HG02798 (cell line): ENCODE results near the gene ABHD17A.

Experiments used
- ATAC-seq: cut with Tn5 transposase; IDR thresholded peaks from one replicate; pipeline ENCODE4 v1.9.1; 2021; ENCODE audit warnings: mild to moderate bottlenecking; ENCODE audit not compliant: unreplicated experiment, poor library complexity

The ABHD17A gene

GRCh38 chr19:1885398-1886119 is at the start of gene ABHD17A:
ABHD17A (minus strand) TSS chr19:1885496; CDS start chr19:1881566, 3,930 bp downstream.
- peak; percentile 91 for ATAC-seq

- ATAC-seq, result no peak
These were observed 48.6 kb upstream of the ABHD17A start for GRCh38 chr19:1933942-1934341.

- ATAC-seq, result no peak
These were observed 47.9 kb upstream of the ABHD17A start for GRCh38 chr19:1933244-1933643.

- no peak for ATAC-seq
These were observed 47.1 kb upstream of the ABHD17A start for GRCh38 chr19:1932395-1932794.

- no peak for ATAC-seq
These were observed 46.1 kb upstream of the ABHD17A start for GRCh38 chr19:1931445-1931844.

GRCh38 chr19:1929021-1929742 is 43.9 kb upstream of the ABHD17A start:
- ATAC-seq, result peak; percentile 68

- no peak for ATAC-seq
These were observed 40.2 kb upstream of the ABHD17A start for GRCh38 chr19:1925544-1925943.

- no peak for ATAC-seq
These were observed 39.1 kb upstream of the ABHD17A start for GRCh38 chr19:1924320-1924961.

- ATAC-seq, result no peak
These were observed 38.0 kb upstream of the ABHD17A start for GRCh38 chr19:1923319-1923718.

- ATAC-seq, result no peak
These were observed 37.5 kb upstream of the ABHD17A start for GRCh38 chr19:1922803-1923202.

GRCh38 chr19:1921825-1922224 is 36.5 kb upstream of the ABHD17A start:
- no peak for ATAC-seq

- ATAC-seq, result no peak
These were observed 36.0 kb upstream of the ABHD17A start for GRCh38 chr19:1921326-1921725.

- ATAC-seq, result no peak
These were observed 35.3 kb upstream of the ABHD17A start for GRCh38 chr19:1920644-1921043.

- no peak for ATAC-seq
These were observed 33.7 kb upstream of the ABHD17A start for GRCh38 chr19:1918975-1919374.

GRCh38 chr19:1917926-1918325 is 32.6 kb upstream of the ABHD17A start:
- ATAC-seq, result no peak

- ATAC-seq, result no peak
These were observed 31.9 kb upstream of the ABHD17A start for GRCh38 chr19:1917146-1917545.

- no peak for ATAC-seq
These were observed 29.6 kb upstream of the ABHD17A start for GRCh38 chr19:1914826-1915341.

- ATAC-seq, result no peak
These were observed 28.7 kb upstream of the ABHD17A start for GRCh38 chr19:1913781-1914577.

- no peak for ATAC-seq
These were observed 27.6 kb upstream of the ABHD17A start for GRCh38 chr19:1912760-1913505.

GRCh38 chr19:1911995-1912394 is 26.7 kb upstream of the ABHD17A start:
- no peak for ATAC-seq
